ENCODE data around the gene ZNF92. TPM values are rescaled to one million over a fixed set of nuclear protein-coding genes. Genes with fewer than 3 reads are reported as not detected.

Gene ZNF92
- total and polyA plus RNA-seq, 12 donors, result 1.8 to 4.2 (median 3.5) TPM

DNA sequence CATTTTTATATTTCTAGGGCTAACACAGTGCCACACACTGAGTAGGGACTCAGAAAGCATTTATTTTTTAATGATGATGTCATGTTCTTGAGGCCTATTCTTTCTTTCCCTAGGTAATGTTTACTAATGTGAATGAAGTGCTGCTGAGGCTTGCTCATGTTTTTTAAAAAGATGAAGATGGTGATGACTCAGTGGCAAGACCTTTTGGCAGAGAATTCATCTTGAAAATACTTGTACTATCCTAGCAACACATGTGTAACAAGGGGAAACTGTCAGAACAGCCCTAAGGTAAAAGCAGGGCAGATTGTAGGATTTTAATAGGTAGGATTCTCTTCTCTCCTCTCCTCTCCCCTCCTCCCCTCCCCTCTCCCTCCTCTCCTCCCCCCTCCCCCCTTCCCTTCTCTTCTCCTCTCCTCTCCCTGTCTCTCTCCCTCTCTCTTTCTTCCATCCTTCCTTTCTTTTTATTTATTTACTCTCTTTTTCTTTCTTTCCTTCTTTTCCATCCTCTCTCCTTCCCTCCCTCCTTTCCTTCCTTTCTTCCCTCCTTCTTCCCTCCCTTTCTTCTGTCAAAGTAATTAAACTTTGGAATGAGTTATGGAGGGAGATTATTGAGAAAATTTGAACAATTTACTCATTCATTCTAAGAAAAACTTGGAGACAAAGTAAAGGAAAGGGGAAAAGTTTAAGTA lies 75.3 kb downstream of the ZNF92 start:
- Histone ChIP-seq H3K9me3 (peaks cover 0 to 16% (median 0%) of the 10 kb centered on the region in 11 donors), H3K4me1 (peaks cover 0 to 38% (median 3%) of the 10 kb centered on the region in 9 donors), H3K27ac (no peak overlapping the region), H3K4me3 (no peak overlapping the region), H3K36me3 (no peaks in the 10 kb centered on the region), H3K27me3 (peaks cover 0 to 2% (median 0%) of the 10 kb centered on the region in 7 donors)
- TF ChIP-seq, protein P1, sequence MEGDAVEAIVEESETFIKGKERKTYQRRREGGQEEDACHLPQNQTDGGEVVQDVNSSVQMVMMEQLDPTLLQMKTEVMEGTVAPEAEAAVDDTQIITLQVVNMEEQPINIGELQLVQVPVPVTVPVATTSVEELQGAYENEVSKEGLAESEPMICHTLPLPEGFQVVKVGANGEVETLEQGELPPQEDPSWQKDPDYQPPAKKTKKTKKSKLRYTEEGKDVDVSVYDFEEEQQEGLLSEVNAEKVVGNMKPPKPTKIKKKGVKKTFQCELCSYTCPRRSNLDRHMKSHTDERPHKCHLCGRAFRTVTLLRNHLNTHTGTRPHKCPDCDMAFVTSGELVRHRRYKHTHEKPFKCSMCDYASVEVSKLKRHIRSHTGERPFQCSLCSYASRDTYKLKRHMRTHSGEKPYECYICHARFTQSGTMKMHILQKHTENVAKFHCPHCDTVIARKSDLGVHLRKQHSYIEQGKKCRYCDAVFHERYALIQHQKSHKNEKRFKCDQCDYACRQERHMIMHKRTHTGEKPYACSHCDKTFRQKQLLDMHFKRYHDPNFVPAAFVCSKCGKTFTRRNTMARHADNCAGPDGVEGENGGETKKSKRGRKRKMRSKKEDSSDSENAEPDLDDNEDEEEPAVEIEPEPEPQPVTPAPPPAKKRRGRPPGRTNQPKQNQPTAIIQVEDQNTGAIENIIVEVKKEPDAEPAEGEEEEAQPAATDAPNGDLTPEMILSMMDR (IDR thresholded peaks at IDR 0.05), result no peak
- no peak for DNase-seq
- ATAC-seq, result peak in 2 of 8 donors; percentile 44 to 69
- intact Hi-C loops (cut with DNase I), result no loop called here

DNA sequence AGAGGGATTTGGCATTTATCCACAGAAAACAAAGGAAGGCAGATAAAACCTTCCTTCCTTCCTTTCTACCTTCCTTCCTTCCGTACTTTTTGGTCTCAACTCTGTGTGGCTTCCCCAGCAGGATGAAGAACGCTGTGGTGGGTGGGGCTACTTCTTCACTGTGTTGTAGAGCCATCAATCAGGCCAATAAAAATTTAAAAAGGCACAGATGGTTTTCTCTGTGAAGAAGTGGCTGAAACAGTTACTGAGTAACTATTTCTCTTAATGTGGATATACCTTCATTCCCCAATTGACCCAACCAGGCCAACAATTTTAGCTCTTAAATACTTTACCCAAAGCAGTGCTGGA lies 75.8 kb downstream of the ZNF92 start:
- 30 to 31% methylated on average over 2 of the region's 2 CpGs for WGBS, 2 donors
- H3K27me3 ChIP-seq, result no peaks in the 10 kb centered on the region
- no peak for ATAC-seq
- no peak for DNase-seq
- TF ChIP-seq, protein P1 (IDR thresholded peaks at IDR 0.05), result no peak
- H3K9me3 ChIP-seq, result peaks cover 0 to 16% (median 0%) of the 10 kb centered on the region in 11 donors
- intact Hi-C loops (cut with DNase I), result no loop called here
- H3K27ac ChIP-seq, result no peak overlapping the region
- peaks cover 0 to 42% (median 5%) of the 10 kb centered on the region in 9 donors for H3K4me1 ChIP-seq
- no peak overlapping the region for H3K4me3 ChIP-seq
- no peaks in the 10 kb centered on the region for H3K36me3 ChIP-seq
